Fibroblast of lung (primary cell): ENCODE measurements around the gene PHTF2. TPM values are rescaled to one million over a fixed set of nuclear protein-coding genes. Genes with fewer than 3 reads are reported as not detected.

Experiments
- DNase-seq, 2 donors: peaks; one replicate each; pipeline versions ENCODE4 v3.0.0 to v3.0.0-alpha.2; 2010; ENCODE audit warnings: low read depth in 2 of 2
- H2AFZ ChIP-seq: 2 replicates; pipeline ENCODE4 v1.5.1; 2012; ENCODE audit warnings: low read length, control low read depth, inconsistent platforms
- H3K27ac ChIP-seq: 2 replicates; pipeline ENCODE4 v1.5.1; 2011; ENCODE audit warnings: low read length, control low read depth; ENCODE audit not compliant: insufficient read depth
- H3K27me3 ChIP-seq: 2 replicates; pipeline ENCODE4 v1.5.1; 2011; ENCODE audit warnings: mild to moderate bottlenecking, low read length; ENCODE audit not compliant: control insufficient read depth, insufficient read depth
- H3K36me3 ChIP-seq: 2 replicates; pipeline ENCODE4 v1.5.1; 2011; ENCODE audit warnings: low read length; ENCODE audit not compliant: control insufficient read depth, insufficient read depth
- H3K4me1 ChIP-seq: 2 replicates; pipeline ENCODE4 v1.5.1; 2011; ENCODE audit warnings: low read length; ENCODE audit not compliant: control insufficient read depth, insufficient read depth; ENCODE audit errors: extremely low read depth
- H3K4me2 ChIP-seq: 2 replicates; pipeline ENCODE4 v1.5.1; 2011; ENCODE audit warnings: low read length, control low read depth; ENCODE audit not compliant: insufficient read depth; ENCODE audit errors: extremely low read depth
- H3K4me3 ChIP-seq, 4 experiments: fragments of 200-600 bp in 1 of 4; sonication (generic) in 1 of 4; replicated peaks in 1 of 4; 2 replicates each; pipeline ENCODE4 v1.5.1; 2011 to 2016; ENCODE audit warnings: low read length in 4 of 4, low read depth in 3 of 4, mild to moderate bottlenecking in 3 of 4, control low read depth in 2 of 4, inconsistent platforms in 1 of 4, mixed read lengths in 1 of 4; ENCODE audit not compliant: insufficient read depth in 1 of 4; ENCODE audit errors: control extremely low read depth in 1 of 4
- H3K79me2 ChIP-seq: 2 replicates; pipeline ENCODE4 v1.5.1; 2012; ENCODE audit warnings: mild to moderate bottlenecking, low read length, inconsistent platforms; ENCODE audit not compliant: control insufficient read depth, insufficient read depth
- H3K9ac ChIP-seq: 2 replicates; pipeline ENCODE4 v1.5.1; 2011; ENCODE audit warnings: mild to moderate bottlenecking, low read length, control low read depth; ENCODE audit not compliant: insufficient read depth
- H3K9me3 ChIP-seq: 2 replicates; pipeline ENCODE4 v1.5.1; 2012; ENCODE audit warnings: low read depth, low read length; ENCODE audit not compliant: control insufficient read depth, insufficient read depth
- H4K20me1 ChIP-seq: 2 replicates; pipeline ENCODE4 v1.5.1; 2011; ENCODE audit warnings: low read length; ENCODE audit not compliant: control insufficient read depth, insufficient read depth; ENCODE audit errors: extremely low read depth
- CTCF ChIP-seq, 2 donors: IDR thresholded peaks in 1 of 2; conservative IDR thresholded peaks in 1 of 2; 1 replicate in 1 of 2; 2 replicates in 1 of 2; pipeline ENCODE4 v1.5.1; 2011 to 2012; ENCODE audit warnings: low read length in 2 of 2, control low read depth in 1 of 2, inconsistent platforms in 1 of 2, low read depth in 1 of 2, mild to moderate bottlenecking in 1 of 2
- EZH2 ChIP-seq: IDR thresholded peaks from 2 replicates; pipeline ENCODE4 v1.5.1; 2012; ENCODE audit warnings: low read length, control low read depth, mild to moderate bottlenecking; ENCODE audit errors: missing control alignments
- polyA plus RNA-seq, 2 donors: library from polyadenylated mRNA; depleted of rRNA in 1 of 2; stranded (reverse) in 1 of 2; unstranded in 1 of 2; fragments of >200 nt; gene quantifications; 2 replicates each; pipeline ENCODE4 v1.2.1, GENCODE V29; 2011 to 2012; ENCODE audit warnings: missing spikeins in 1 of 2
- total RNA-seq: library from RNA; depleted of rRNA; stranded (reverse); fragments of >200 nt; gene quantifications from 2 replicates; pipeline ENCODE4 v1.2.1, GENCODE V29; 2014

The PHTF2 gene
- total and polyA plus RNA-seq, 2 donors (not counting 1 experiment from before 2014, with no cell fraction given) = 25.9 to 64.4 TPM

GRCh38 chr7:78006063-78006755 lies 207.6 kb downstream of the PHTF2 start:
- no peak overlapping the region for H3K4me3 ChIP-seq
- no peaks in the 10 kb centered on the region for H3K79me2 ChIP-seq
- H3K27me3 ChIP-seq = no peaks in the 10 kb centered on the region
- H3K4me1 ChIP-seq = no peaks in the 10 kb centered on the region
- H3K9ac ChIP-seq = no peak overlapping the region
- no peak overlapping the region for H3K4me2 ChIP-seq
- TF ChIP-seq CTCF (conservative IDR thresholded peaks at IDR 0.05 in 1 of 2, IDR thresholded peaks at IDR 0.05 in 1 of 2; ENCODE audit: low read depth in 1 of 2, low read length in 2 of 2) = no peak
- no peak for TF ChIP-seq EZH2
- H3K9me3 ChIP-seq = no peaks in the 10 kb centered on the region
- H2AFZ ChIP-seq = no peak overlapping the region
- no peak overlapping the region for H3K27ac ChIP-seq
- no peaks in the 10 kb centered on the region for H4K20me1 ChIP-seq
- no peaks in the 10 kb centered on the region for H3K36me3 ChIP-seq
- DNase-seq = no peak

Other genes starting within 250 kb of the PHTF2 start
- 19.7 and 20.0 TPM in 2 replicates for gene RSBN1L, start 102.3 kb upstream of the PHTF2 start, total RNA-seq
- gene RSBN1L, start 102.3 kb upstream of the PHTF2 start, polyA plus RNA-seq = 10.5 and 12.0 TPM in 2 replicates
- gene TMEM60, start 339 bp upstream of the PHTF2 start, total RNA-seq = 19.8 and 24.4 TPM in 2 replicates
- gene TMEM60, start 339 bp upstream of the PHTF2 start, polyA plus RNA-seq = 45.5 and 52.5 TPM in 2 replicates